NCI-H146 treated with DMSO at 0.1 percent for 48 hours (cell line): Measurements from ENCODE around the gene SUN2.
"Not testable (repeated sequence)": the region's sequence is repeated elsewhere in the genome, so short reads cannot be mapped to it uniquely, and the experiment has no call there.

ENCODE experiments used
- DNase-seq: peaks from one replicate; lab custom pipeline; 2025; ENCODE audit not compliant: unreplicated experiment; lab: John Stamatoyannopoulos, UW

The SUN2 gene, protein sequence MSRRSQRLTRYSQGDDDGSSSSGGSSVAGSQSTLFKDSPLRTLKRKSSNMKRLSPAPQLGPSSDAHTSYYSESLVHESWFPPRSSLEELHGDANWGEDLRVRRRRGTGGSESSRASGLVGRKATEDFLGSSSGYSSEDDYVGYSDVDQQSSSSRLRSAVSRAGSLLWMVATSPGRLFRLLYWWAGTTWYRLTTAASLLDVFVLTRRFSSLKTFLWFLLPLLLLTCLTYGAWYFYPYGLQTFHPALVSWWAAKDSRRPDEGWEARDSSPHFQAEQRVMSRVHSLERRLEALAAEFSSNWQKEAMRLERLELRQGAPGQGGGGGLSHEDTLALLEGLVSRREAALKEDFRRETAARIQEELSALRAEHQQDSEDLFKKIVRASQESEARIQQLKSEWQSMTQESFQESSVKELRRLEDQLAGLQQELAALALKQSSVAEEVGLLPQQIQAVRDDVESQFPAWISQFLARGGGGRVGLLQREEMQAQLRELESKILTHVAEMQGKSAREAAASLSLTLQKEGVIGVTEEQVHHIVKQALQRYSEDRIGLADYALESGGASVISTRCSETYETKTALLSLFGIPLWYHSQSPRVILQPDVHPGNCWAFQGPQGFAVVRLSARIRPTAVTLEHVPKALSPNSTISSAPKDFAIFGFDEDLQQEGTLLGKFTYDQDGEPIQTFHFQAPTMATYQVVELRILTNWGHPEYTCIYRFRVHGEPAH

DNA sequence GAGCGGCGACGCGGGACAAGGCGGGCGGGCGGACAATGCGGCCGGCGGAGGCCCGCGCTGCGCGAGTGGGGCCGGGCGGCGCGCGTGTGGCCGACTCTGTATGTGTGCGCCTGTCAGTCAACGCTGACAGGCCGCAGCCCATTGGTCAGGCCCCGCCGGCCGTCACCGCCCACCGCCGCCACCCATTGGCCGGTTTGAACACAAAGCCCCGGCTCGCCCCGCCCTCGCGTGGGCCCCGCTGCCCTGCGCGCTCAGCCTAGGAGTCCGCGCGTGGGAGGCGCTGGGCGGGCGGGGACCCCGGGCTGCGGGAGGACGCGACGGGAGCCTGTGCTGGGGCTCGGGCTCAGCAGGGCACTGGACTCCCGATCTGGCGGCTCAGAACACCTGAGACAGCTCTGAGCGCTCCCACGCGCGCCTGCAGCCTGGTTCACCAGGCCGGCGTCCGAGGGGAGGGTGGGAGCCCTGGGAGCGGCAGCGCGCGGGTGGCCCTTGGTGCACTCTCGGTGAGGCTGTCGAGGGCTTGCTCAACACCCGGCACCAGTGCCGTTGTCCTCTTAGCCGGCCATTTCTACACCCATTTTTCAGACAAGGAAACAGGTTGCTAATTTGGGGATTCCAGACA is at the start of gene SUN2:
Gene SUN2, minus strand, starts transcription at position 88 of the 622 bp plus-strand sequence. CDS start 3,370 bp downstream, outside the sequence.
- peak; percentile 33 for DNase-seq

DNA sequence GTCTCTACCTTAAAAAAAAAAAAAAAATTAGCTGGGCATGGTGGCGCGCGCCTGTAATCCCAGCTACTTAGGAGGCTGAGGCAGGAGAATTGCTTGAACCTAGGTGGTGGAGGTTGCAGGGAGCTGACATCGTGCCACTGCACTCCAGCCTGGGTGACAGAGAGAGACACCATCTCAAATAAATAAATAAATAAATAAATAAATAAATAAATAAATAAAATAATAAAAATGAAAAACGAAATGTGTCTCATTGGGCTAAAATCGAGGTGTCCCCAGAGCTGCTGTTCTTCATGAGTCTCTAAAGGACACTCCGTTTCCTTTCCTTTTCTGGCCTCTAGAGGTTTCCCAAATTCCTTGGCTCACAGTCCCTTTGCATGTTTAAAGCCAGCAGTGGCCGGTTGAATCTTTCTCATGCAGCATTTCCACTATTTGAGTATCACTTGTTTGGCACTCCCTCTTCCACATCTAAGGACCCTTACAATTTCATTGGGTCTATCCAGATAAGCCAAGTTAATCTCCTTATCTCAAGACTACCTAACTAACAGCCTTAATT is 49.3 kb upstream of the SUN2 start:
- not testable (repeated sequence) for DNase-seq

DNA sequence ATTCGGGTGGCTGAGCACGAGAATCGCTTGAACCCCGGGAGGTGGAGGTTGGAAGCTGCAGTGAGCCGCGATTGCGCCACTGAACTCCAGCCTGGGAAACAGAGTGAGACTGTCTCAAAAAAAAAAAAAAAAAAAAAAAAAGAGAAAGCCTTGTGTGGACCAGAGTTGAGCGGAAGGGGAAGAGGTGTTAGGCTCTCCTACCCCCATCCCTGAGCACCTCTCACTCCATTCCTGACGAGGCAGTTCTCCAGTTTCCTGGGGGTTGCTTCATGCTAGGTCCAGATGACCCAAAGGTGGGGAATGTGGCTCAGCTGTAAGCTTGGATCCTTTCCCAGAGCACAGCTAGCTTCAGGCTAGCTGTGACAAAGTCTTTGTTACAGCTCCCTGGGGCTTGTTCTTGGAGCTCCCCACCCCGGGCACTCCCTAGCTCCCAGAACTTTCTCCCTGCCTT is 46.9 kb upstream of the SUN2 start:
- no peak for DNase-seq

DNA sequence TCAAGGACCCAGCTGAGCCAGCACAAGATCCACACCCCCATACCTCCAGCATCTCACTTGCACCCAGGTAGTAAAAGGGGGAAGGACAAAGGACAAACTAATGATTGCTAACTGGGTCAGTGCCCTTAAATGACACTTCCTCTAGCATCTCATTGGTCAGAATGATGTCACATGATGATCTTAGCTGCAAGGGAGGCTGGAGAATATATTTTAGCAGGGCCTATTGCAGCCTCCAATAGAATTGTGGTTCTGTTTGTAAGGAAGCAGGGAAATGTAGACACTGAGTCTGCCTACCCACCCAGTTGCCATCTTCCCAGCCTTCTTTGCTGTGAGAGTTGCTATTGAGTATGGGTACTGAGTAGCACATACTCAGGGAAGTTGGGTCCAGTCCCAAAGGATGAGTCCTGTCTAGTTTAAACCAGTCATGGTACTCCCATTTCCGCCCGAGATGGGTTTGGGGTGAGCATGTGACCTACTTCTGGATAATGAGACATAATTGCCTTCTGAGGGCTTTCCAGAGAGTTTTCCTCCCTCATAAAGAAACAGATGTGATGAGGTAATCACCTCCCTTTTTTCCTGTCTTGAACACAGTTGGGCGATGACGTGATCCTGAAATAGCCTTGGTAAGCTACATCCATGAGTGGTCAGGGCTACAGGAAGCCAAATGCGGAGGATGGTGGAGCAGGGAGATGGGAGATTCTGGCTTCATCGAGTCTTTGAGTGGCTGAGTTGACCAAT is 43.6 kb upstream of the SUN2 start:
- no peak for DNase-seq

DNA sequence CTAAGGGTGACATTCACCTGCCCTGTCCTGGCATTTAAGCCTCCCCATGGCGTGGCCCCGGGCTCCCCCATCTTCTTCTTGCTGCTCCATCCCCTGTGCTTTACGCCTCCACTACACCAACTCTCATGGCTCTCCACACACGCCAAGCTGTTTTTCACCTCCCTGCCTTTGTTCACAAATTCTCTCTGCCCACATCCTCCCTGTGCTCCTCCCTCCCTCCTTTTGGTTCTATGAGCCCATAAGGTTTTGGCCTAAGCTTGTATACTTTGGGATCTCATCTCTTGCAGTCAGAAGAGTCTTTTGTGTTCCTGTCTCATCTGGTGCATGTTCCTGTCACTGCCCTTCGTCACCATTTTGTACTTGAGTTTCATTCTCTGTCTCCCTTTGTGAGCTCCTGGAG is 42.7 kb upstream of the SUN2 start:
- no peak for DNase-seq

DNA sequence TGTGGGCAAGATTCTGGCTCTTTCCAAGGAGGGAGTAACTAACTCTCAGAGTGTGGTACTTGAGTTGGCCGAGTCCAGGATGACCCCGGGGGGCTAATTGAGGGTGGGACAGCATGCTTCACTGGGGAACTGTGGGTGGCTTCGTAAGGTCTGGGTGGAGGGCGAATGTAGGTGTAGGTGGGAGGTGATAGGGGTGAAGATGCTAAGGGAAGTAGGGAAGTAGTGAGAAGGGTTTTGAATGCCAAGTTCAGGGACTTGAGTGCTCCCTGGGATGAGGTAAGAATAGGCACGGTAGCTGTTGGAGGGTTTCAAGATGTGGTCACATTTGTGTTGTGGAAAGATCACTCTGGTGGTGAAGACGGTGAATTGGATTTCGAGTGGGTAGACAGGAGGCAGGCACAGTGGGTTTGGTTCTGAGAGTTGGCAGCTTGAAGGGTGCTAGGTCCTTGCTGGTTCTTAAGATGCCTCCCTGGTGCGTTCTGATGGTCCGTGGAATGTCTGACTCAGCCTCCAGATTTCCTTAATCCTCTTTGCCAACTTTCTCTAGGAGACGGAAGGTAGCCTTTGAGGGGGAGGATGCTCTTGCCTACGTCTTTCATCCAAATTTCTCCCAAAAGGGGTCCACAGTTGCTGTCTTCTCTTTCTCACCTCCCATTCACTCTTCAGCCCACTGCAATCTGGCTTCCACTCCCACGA is 40.6 kb upstream of the SUN2 start:
- DNase-seq, result no peak

DNA sequence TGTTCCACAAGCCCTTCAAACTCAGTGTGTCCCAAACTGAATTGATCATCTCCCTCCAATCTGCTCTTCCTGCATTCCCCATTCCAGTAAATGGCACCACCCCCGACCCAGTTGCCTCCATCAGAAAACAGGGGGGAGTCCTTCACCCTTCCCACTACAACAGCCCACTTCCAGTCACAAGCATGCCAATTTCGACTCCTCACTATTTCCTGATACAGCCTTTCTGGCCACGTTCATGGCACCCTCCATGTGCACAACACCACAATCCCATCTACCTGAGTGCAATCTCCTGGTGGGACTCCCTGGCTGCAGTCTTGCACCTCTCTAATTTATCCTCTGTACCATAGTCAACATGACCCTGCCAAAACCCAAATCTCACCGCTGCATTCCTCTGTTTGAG is 39.8 kb upstream of the SUN2 start:
- no peak for DNase-seq

DNA sequence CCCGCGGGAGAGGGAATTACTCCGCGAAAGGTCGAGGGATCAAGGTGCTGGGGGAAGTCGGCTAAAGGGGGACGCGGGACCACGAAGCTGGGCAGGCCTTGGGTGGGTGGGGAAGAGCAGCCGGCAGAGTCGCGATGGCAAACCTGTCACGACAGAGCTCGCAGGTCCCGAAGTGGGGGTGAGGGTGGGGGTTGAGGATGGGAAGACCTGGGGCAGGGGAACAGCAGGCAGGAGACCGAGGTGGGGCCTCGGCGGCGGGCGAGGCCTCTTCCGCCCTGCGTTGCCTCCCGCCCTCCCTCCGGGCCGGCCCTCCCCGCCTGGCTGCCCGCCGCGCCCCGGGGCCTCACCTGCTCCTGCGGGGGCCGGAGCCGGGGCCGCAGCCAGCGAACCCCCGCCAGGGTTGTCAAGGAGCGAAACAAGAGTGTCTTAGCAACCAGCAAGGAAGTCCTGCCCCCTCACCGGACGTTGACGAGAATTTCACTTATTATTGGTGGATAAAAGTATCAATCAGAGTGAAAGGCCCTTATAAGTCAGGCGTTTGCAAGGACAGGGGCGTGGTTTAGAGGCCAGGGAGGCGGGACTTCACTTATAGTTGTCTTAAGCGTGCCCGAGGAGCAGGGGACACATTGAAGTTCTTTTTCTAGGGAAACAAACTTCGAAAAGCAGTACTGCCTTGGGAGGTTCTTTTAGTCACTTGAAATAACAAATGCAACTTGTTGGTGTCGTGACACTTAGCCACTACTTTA is 38.1 kb upstream of the SUN2 start, which contains the start of gene DNAL4:
Gene DNAL4, minus strand, starts transcription at position 423 of the 746 bp plus-strand sequence. CDS start 11,412 bp downstream, outside the sequence.
- DNase-seq, result peak; percentile 94

DNA sequence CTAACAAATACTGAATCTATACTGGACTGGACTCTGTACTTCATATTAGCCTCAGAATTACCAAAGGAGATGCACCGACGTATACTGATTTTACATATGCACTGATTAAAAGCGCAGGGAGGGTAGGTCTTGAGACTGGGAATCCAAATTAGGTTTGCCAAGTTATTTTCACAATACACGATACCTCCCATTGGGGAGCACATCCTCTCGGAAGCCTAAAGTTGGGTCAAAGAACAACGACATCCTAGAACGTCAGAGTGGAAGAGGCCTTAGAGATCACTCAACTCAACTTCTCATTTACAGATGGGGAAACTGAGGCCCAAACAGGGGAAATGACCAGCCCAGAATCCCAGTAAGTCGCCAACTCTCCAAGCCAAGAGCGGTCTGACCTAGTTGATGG is 37.5 kb upstream of the SUN2 start:
- DNase-seq, result no peak

DNA sequence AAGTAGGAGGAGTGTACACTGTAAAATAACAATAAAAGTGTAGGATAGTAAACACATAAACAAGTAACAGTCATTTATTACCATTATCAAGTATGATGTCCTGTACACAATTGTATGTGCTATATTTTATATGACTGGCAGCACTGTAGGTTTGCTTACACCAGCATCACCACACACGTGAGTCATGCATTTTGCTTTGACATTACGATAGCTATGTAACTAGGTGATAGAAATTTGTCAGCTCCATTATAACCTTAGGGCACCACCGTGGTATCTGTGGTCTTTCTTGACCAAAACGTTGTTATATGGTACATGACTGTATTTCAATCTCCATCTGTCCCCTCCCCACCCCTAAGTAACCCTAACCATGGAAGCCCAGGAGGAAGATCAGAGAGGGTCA is 37.0 kb upstream of the SUN2 start:
- DNase-seq, result no peak

DNA sequence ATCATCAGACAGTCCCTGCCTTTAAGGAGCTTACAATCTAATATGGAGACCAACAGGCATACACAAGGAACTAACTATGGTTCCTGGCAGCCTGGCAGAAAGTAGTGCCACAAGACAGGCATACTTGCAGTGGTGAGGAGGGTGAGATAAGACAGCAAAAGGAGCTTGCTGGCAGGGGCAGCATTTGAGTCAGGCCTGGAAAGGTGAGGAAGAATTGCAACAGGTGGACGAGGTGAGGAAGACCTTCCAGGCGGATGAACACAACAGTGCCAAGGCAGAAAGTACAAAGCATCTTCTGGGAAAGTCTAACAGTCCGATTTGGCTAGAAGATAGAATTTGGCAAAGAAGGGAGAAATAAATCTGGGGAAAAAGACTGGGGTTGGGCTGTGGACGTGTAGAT is 33.8 kb upstream of the SUN2 start:
- no peak for DNase-seq

DNA sequence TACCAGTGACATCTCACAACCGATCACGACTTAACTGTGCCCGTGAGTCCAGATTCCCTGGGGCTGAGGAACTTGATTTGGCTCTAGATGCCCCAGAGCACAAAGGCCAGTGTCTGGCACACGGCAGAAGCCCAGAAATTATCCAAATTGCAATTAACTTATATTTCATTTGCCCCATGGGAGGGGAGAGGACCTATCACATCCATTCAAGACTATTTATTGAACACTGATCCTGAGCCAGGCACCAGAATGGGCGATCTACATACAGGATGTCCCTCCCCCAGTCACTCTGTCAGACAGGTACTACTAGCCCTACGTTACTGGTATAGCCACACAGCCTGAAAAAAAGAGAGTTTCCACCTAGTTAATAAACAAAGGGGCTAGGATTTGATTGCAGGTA is 33.0 kb upstream of the SUN2 start:
- DNase-seq, result no peak

DNA sequence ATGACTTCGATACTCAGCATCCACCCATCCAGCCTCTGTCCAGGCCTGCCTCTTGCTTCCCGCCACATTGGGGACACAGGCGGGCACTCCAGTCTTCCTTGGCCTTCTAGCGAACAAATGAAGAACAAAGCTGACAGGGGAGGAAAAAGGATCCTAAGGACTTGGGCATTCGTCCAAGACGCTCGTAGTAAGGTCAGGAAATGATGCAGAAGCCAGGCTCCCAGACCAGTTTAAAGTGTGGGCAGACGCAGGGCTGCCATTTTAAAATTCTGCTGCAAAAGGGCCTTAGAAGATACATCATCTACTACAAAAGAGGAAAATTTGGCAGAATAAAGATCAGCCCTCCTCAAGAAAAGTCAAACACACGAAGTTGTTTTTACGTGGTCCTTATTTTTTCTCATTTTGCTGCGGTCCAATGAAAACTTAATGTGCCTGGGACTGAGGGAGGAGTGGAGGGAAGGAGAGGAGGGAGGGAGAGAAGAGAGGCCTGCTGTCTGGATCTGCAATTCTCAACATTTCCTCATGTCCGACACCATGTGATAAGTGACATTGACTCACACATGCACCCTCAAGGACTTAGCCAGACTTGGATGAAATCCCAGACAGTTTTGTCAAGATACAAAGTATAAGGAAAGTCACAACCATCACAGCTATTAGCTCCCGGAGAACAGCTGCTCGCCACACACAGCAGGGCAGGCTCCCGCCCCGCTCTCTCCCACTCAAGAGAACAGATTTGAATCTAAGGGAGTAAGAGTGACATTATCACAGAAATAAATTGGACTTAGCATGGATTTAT is 32.4 kb upstream of the SUN2 start:
- no peak for DNase-seq

DNA sequence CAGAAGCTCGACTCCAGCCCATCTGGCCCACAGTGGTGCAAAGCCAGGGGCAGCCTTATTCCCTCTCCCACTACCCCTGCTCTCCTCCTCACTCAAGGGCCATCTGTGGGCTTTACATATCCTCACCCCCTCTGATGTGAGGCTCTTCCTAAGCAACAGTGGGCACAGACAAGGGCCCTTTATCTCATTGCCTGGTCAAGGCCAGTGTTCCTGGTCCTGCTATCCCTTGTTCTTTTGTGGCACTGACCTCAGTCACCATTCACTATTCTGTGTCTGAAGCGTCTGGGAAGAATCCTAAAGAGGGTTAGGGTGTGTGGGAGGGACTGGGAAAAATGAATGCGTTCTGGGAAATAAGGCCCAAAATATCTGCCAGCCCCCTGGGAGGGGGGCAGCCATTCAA is 30.8 kb upstream of the SUN2 start:
- DNase-seq, result no peak

DNA sequence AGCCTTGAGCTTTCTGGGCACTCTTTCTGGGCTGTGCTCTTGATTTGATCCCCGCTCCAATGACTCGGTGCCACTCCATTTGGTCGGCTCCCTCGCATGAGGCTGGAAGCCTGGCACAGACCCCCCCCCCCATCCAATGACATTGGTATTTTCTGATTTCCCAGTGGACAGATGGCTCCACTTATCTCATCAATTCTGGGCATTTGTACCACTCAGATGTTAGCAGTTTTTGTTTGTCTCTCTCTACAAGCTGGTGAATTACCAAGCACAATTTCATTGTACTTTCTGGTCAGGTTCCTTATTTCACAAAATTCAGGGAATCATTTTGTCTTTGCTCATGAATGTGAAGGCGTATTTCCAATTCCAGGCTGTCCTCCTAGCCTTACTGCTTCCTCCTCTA is 29.1 kb upstream of the SUN2 start:
- no peak for DNase-seq

DNA sequence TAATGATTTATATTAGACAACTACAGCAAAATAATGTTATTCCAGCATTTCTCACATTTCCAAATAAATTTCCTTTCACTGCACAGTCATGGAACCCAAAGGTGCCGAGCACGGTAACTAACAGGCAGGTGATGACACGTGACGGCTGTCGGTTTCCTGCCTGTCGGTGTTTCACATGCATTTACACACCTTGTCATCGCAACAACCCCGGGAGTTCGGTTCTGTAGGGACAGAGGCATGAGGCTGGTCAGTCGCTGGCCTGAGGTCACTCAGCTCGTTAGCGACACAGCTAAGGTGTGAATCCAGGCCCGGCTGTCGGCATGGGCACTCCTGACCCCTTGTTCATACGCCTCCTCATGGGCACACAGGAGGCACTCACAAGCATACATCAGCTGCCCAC is 28.2 kb upstream of the SUN2 start:
- no peak for DNase-seq

DNA sequence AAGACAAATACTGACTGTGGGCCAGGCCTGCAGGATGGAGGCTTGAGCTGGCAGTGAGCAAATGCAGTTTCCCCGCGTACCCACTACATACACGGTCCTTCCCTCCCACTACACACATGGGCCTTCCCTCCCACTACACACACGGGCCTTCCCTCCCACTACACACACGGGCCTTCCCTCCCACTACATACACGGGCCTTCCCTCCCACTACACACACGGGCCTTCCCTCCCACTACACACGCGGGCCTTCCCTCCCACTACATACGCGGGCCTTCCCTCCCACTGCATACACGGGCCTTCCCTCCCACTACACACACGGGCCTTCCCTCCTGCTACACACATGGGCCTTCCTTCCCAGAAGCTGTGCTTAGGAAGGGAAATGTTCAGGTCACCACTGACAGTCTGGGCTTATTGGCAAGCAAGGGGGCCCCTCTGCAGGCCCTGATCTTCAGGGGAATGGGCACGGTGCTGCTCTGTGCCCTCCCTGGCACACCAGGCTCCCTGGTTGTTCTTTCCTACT is 27.4 kb upstream of the SUN2 start:
- no peak for DNase-seq

DNA sequence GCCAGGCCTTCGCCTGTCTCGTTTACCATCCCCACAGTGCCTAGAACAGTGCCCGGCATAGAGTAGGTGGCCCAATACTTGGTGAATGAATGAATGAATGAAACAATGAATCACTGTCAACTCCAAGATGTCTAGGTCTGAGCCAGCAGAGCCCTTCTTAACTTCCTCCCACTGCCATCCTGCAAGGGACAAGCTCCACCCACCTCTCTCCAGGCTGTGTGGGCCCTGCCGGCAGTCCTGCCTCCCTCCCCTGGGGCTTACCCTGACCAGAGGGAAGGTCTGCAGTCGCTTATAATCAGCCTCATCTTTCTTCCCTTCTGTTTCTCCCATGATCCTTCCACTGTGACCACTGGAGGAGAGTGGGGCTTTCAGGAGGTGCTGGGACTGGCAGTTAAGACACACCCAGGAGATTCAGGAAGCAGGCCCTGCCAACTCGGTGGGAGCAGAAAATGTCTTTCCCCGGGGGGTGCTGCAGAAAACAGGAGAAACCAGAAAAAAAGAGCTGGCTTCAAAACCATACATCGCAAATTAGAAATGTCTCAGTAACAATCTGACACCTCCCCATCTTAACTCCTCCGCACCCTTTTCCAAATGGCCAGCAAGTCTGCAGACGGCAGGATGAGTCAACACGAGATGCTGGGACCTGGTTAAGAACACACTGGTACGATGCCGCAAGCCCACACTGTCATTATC is 26.8 kb upstream of the SUN2 start:
- no peak for DNase-seq
